HepG2 (cell line): ENCODE data around the gene SPACA4. TPM values are rescaled to one million over a fixed set of nuclear protein-coding genes. Genes with fewer than 3 reads are reported as not detected.
A peak's percentile ranks its signal among the peaks of the same experiment; 100 is the strongest.

Source experiments
- GFI1 ChIP-seq: sonication (generic); formaldehyde crosslinking; IDR thresholded peaks from 2 replicates; pipeline ENCODE4 v1.5.0; 2020; ENCODE audit warnings: missing genetic modification reagents, mild to moderate bottlenecking, borderline replicate concordance
- HCFC1 ChIP-seq: fragments of 150-350 bp; IDR thresholded peaks from 2 replicates; pipeline ENCODE4 v1.6.1; 2014; ENCODE audit warnings: low read depth, low read length
- HNRNPK ChIP-seq: fragments of 200-400 bp; formaldehyde crosslinking; IDR thresholded peaks from 2 replicates; pipeline ENCODE4 v1.6.1; 2018; ENCODE audit warnings: low read length, low read depth, moderate library complexity, mild to moderate bottlenecking; ENCODE audit not compliant: poor library complexity, severe bottlenecking
- KLF9 ChIP-seq: IDR thresholded peaks from 2 replicates; pipeline ENCODE4 v1.6.1; 2016; ENCODE audit warnings: low read depth
- MED1 ChIP-seq: sonication (generic); formaldehyde crosslinking; IDR thresholded peaks from 2 replicates; pipeline ENCODE4 v1.4.0; 2020; ENCODE audit warnings: missing genetic modification reagents
- MNT ChIP-seq: fragments of 450-650 bp; IDR thresholded peaks from 2 replicates; pipeline ENCODE4 v1.6.1; 2016
- NCOA1 ChIP-seq: sonication (generic); formaldehyde crosslinking; IDR thresholded peaks from 2 replicates; pipeline ENCODE4 v1.9.0; 2021; ENCODE audit warnings: missing genetic modification reagents
- PATZ1 ChIP-seq: sonication (generic); formaldehyde crosslinking; IDR thresholded peaks from 2 replicates; pipeline ENCODE4 v1.4.0; 2020; ENCODE audit warnings: missing genetic modification reagents
- SOX13 ChIP-seq, 3 experiments: fragments of 450-650 bp in 1 of 3; sonication (generic) in 1 of 3; formaldehyde crosslinking in 1 of 3; IDR thresholded peaks in 2 of 3; conservative IDR thresholded peaks in 1 of 3; 2 replicates each; pipeline versions ENCODE4 v1.5.0 to v1.6.1; 2016 to 2020; ENCODE audit warnings: antibody characterized with exemption in 1 of 3, mild to moderate bottlenecking in 1 of 3, missing compliant biosample characterization in 1 of 3, missing genetic modification reagents in 1 of 3, moderate library complexity in 1 of 3
- ZMYM3 ChIP-seq: sonication (generic); formaldehyde crosslinking; IDR thresholded peaks from 2 replicates; pipeline ENCODE4 v1.5.1; 2020; ENCODE audit warnings: mild to moderate bottlenecking, missing genetic modification reagents
- ZNF30 ChIP-seq: sonication (generic); formaldehyde crosslinking; IDR thresholded peaks from 2 replicates; pipeline ENCODE4 v1.5.0; 2020; ENCODE audit warnings: mild to moderate bottlenecking, missing genetic modification reagents
- ZNF34 ChIP-seq: sonication (generic); formaldehyde crosslinking; IDR thresholded peaks from 2 replicates; pipeline ENCODE4 v1.4.0; 2020; ENCODE audit warnings: mild to moderate bottlenecking, missing genetic modification reagents, borderline replicate concordance
- ZNF367 ChIP-seq: sonication (generic); formaldehyde crosslinking; IDR thresholded peaks from 2 replicates; pipeline ENCODE4 v1.4.0; 2020; ENCODE audit warnings: missing genetic modification reagents, borderline replicate concordance
- ZNF446 ChIP-seq: sonication (generic); formaldehyde crosslinking; IDR thresholded peaks from 2 replicates; pipeline ENCODE4 v1.5.0; 2020; ENCODE audit warnings: mild to moderate bottlenecking, missing genetic modification reagents
- ZNF530 ChIP-seq: sonication (generic); formaldehyde crosslinking; IDR thresholded peaks from 2 replicates; pipeline ENCODE4 v1.5.0; 2020; ENCODE audit warnings: low read depth, mild to moderate bottlenecking, missing genetic modification reagents
- polyA plus RNA-seq, 8 experiments: library from polyadenylated mRNA; depleted of rRNA in 3 of 8; stranded (reverse) in 7 of 8; unstranded in 1 of 8; fragments of >200 nt; fragmentation: Illumina TruSeq in 4 of 8; extraction: Trizol in 4 of 8; gene quantifications; 2 replicates each; pipeline versions ENCODE4 v1.2.1 to v1.2.3, GENCODE V29; 2011 to 2016; ENCODE audit warnings: low read depth in 4 of 8, missing spikeins in 1 of 8, mixed read lengths in 1 of 8; ENCODE audit not compliant: insufficient read depth in 1 of 8
- total RNA-seq, 5 experiments: library from RNA; depleted of rRNA; stranded (reverse); fragments of >200 nt; fragmentation: Illumina TruSeq; extraction: Trizol; gene quantifications; 2 replicates each; pipeline ENCODE4 v1.2.3, GENCODE V29; 2016; ENCODE audit warnings: low read depth in 1 of 5
- TF ChIP-seq, protein P1 (sequence below): sonication (generic); formaldehyde crosslinking; IDR thresholded peaks from 2 replicates; pipeline ENCODE4 v1.5.0; 2020; ENCODE audit warnings: mild to moderate bottlenecking, missing genetic modification reagents, borderline replicate concordance
- TF ChIP-seq, protein P2 (sequence below): sonication (generic); formaldehyde crosslinking; IDR thresholded peaks from 2 replicates; pipeline ENCODE4 v1.4.0; 2020; ENCODE audit warnings: missing genetic modification reagents, borderline replicate concordance

Gene SPACA4
- total and polyA plus RNA-seq, 2 of the 13 experiments (the other 11 are each of a cell fraction or from before 2014, with no cell fraction given), result not detected

DNA sequence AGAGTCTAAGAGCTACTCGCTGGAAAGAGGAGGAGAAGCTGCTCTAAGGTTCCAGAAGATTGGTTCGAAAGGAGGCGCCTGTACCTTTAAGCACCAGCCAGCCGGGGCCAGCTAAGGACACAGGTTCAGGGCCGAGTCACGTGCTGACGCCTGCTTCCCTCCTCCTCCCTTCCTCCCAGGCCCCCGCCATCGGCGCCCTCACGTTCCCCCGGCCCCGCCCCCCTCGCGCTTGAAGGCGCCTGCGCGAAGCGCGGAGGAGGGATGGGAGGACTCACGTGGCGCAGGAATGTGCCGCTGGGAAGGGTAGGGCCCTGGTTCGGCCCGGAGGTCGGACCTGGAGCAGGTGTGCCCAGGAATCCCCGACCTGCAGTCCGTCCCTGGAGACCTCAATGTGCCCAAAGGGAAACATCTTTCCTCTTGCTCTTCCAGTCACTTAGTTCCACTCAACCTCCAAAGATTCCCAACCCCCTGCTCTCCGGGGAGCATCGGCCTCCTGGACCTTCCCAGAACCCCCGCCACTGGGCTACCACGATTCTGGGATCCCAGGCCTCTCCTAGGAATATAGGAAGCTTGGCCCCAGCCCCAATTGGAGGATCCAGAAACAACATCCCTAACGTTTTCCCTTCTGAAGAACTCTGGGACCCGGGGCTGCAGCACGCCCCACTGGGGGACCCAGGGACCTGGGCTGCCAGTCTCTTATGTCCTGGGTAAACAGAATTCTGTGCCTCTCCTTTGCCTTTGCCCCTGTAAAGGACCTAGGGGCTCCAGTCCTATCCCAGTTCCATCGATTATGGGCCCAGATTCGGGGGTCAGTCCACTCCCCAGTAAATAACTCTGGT is 28.1 kb downstream of the SPACA4 start (continued):
- TF ChIP-seq ZNF30 (CRISPR knock-in tag) (no peak), KLF9 (CRISPR knock-in tag) (peak; percentile 92), ZNF530 (no peak), ZNF34 (CRISPR knock-in tag) (no peak), ZNF367 (CRISPR knock-in tag) (no peak), HNRNPK (peak; percentile 23), MNT (peak; percentile 48), NCOA1 (peak; percentile 81; the same call in 1 of the 2 replicates), ZNF446 (CRISPR knock-in tag) (no peak), ZMYM3 (peak; percentile 66; the same call in 1 of the 2 replicates), HCFC1 (no peak), SOX13 (IDR thresholded peaks at IDR 0.05) (no peak), SOX13 (CRISPR knock-in tag; conservative IDR thresholded peaks at IDR 0.05 in 1 of 2, IDR thresholded peaks at IDR 0.05 in 1 of 2) (peak in 1 of 2 experiments; percentile 54; a peak in 1 of 4 replicates), MED1 (CRISPR knock-in tag) (peak; percentile 87), GFI1 (peak; percentile 54; the same call in 1 of the 2 replicates), PATZ1 (peak; percentile 83)
- TF ChIP-seq, protein P1, sequence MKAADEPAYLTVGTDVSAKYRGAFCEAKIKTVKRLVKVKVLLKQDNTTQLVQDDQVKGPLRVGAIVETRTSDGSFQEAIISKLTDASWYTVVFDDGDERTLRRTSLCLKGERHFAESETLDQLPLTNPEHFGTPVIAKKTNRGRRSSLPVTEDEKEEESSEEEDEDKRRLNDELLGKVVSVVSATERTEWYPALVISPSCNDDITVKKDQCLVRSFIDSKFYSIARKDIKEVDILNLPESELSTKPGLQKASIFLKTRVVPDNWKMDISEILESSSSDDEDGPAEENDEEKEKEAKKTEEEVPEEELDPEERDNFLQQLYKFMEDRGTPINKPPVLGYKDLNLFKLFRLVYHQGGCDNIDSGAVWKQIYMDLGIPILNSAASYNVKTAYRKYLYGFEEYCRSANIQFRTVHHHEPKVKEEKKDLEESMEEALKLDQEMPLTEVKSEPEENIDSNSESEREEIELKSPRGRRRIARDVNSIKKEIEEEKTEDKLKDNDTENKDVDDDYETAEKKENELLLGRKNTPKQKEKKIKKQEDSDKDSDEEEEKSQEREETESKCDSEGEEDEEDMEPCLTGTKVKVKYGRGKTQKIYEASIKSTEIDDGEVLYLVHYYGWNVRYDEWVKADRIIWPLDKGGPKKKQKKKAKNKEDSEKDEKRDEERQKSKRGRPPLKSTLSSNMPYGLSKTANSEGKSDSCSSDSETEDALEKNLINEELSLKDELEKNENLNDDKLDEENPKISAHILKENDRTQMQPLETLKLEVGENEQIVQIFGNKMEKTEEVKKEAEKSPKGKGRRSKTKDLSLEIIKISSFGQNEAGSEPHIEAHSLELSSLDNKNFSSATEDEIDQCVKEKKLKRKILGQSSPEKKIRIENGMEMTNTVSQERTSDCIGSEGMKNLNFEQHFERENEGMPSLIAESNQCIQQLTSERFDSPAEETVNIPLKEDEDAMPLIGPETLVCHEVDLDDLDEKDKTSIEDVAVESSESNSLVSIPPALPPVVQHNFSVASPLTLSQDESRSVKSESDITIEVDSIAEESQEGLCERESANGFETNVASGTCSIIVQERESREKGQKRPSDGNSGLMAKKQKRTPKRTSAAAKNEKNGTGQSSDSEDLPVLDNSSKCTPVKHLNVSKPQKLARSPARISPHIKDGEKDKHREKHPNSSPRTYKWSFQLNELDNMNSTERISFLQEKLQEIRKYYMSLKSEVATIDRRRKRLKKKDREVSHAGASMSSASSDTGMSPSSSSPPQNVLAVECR (CRISPR knock-in tag), result peak; percentile 78; the same call in 1 of the 2 replicates
- TF ChIP-seq, protein P2, sequence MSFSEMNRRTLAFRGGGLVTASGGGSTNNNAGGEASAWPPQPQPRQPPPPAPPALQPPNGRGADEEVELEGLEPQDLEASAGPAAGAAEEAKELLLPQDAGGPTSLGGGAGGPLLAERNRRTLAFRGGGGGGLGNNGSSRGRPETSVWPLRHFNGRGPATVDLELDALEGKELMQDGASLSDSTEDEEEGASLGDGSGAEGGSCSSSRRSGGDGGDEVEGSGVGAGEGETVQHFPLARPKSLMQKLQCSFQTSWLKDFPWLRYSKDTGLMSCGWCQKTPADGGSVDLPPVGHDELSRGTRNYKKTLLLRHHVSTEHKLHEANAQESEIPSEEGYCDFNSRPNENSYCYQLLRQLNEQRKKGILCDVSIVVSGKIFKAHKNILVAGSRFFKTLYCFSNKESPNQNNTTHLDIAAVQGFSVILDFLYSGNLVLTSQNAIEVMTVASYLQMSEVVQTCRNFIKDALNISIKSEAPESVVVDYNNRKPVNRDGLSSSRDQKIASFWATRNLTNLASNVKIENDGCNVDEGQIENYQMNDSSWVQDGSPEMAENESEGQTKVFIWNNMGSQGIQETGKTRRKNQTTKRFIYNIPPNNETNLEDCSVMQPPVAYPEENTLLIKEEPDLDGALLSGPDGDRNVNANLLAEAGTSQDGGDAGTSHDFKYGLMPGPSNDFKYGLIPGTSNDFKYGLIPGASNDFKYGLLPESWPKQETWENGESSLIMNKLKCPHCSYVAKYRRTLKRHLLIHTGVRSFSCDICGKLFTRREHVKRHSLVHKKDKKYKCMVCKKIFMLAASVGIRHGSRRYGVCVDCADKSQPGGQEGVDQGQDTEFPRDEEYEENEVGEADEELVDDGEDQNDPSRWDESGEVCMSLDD (CRISPR knock-in tag), result no peak
